ENCODE measurements around the gene PHLPP2.

DNA sequence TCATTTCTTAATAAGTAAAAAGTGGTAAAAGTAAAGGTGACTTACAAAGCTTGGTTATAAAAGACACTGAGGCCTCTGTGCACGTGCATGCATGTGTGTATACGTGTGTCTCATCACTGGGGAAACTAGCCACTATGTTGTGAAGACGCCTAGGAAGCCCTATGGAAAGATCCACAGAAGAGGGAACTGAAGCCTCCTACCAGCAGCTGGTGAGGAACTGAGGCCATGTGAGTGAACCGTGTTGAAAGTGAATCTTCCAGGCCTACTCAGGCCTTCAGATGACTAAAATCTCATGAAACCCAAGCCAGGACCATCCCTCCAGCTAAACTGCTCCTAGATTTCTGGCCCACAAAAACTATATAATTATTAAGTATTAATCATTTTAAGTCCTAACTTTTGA lies 23.7 kb downstream of the PHLPP2 start:
- TF ChIP-seq ZNF274 (IDR thresholded peaks at IDR 0.05; ENCODE audit: low read depth, low read length) (no peak), YY1 (IDR thresholded peaks at IDR 0.05; ENCODE audit: insufficient read depth, insufficient read length) (no peak), SUZ12 (IDR thresholded peaks at IDR 0.05; ENCODE audit: extremely low read depth, insufficient read depth, insufficient read length) (no peak)

All from NT2/D1 (cell line).